WTC11 (cell line): Measurements from ENCODE around the gene PTPRT. TPM values are rescaled to one million over a fixed set of nuclear protein-coding genes. Genes with fewer than 3 reads are reported as not detected.

Source experiments
- ATAC-seq: fragments of 200-7000 bp; cut with Tn5 transposase; 2 replicates; pipeline ENCODE4 v1.10.0; 2021; ENCODE audit warnings: mild to moderate bottlenecking, moderate library complexity
- CTCF ChIA-PET: fragments of 300-600 bp; sonication (Branson Sonifier 250); formaldehyde crosslinking; loops from one replicate; lab custom pipeline; 2021; ENCODE audit warnings: antibody characterized with exemption; lab: Charles Lee
- POLR2A ChIA-PET: fragments of 350-600 bp; sonication (Branson Sonifier 250); formaldehyde crosslinking; loops from one replicate; lab custom pipeline; 2021; ENCODE audit warnings: antibody characterized with exemption; lab: Charles Lee
- DNase-seq: peaks from one replicate; pipeline ENCODE4 v3.0.0; 2021; ENCODE audit warnings: low spot score
- H3K27ac Mint-ChIP-seq: 2 replicates; pipeline ENCODE4 v1.8.0; 2021; ENCODE audit warnings: mixed read lengths
- H3K27me3 Mint-ChIP-seq: 2 replicates; pipeline ENCODE4 v1.8.0; 2021; ENCODE audit warnings: low read depth, mild to moderate bottlenecking, moderate library complexity, mixed read lengths
- H3K36me3 Mint-ChIP-seq: 2 replicates; pipeline ENCODE4 v1.8.0; 2021; ENCODE audit warnings: mixed read lengths
- H3K4me1 Mint-ChIP-seq: 2 replicates; pipeline ENCODE4 v1.8.0; 2022; ENCODE audit warnings: mixed read lengths
- H3K4me3 Mint-ChIP-seq: 2 replicates; pipeline ENCODE4 v1.8.0; 2021; ENCODE audit warnings: mild to moderate bottlenecking, moderate library complexity, mixed read lengths
- H3K9me3 Mint-ChIP-seq: 2 replicates; pipeline ENCODE4 v1.8.0; 2021; ENCODE audit warnings: mixed read lengths
- CBFB ChIP-seq: sonication (generic); formaldehyde crosslinking; IDR thresholded peaks from 2 replicates; pipeline ENCODE4 v1.8.1; 2022; ENCODE audit warnings: mild to moderate bottlenecking, low read depth, missing genetic modification reagents
- CREB1 ChIP-seq: sonication (generic); formaldehyde crosslinking; IDR thresholded peaks from 2 replicates; pipeline ENCODE4 v1.8.0; 2023; ENCODE audit warnings: mild to moderate bottlenecking, missing genetic modification reagents
- CREM ChIP-seq: sonication (generic); formaldehyde crosslinking; IDR thresholded peaks from 2 replicates; pipeline ENCODE4 v1.8.1; 2022; ENCODE audit warnings: mild to moderate bottlenecking, missing genetic modification reagents, moderate library complexity
- CTCF ChIP-seq: fragments of 200-600 bp; IDR thresholded peaks from 2 replicates; pipeline ENCODE4 v1.8.0; 2022; ENCODE audit warnings: antibody characterized with exemption
- EMX1 ChIP-seq: fragments of 250-450 bp; sonication (Bioruptor Pico); IDR thresholded peaks from 2 replicates; pipeline ENCODE4 v1.8.0; 2021; ENCODE audit warnings: mild to moderate bottlenecking
- FOXJ3 ChIP-seq: sonication (generic); formaldehyde crosslinking; IDR thresholded peaks from 2 replicates; pipeline ENCODE4 v1.9.0; 2021; ENCODE audit warnings: missing genetic modification reagents, mild to moderate bottlenecking, borderline replicate concordance
- HMGXB4 ChIP-seq: sonication (generic); formaldehyde crosslinking; IDR thresholded peaks from 2 replicates; pipeline ENCODE4 v1.8.1; 2023; ENCODE audit warnings: mild to moderate bottlenecking, moderate library complexity, missing genetic modification reagents
- MAX ChIP-seq: sonication (generic); formaldehyde crosslinking; IDR thresholded peaks from 2 replicates; pipeline ENCODE4 v1.8.0; 2022; ENCODE audit warnings: mild to moderate bottlenecking, missing genetic modification reagents
- MLX ChIP-seq: sonication (generic); formaldehyde crosslinking; IDR thresholded peaks from 2 replicates; pipeline ENCODE4 v1.8.1; 2023; ENCODE audit warnings: mild to moderate bottlenecking, missing genetic modification reagents, moderate library complexity
- MXD4 ChIP-seq: fragments of 250-450 bp; sonication (Bioruptor Pico); IDR thresholded peaks from 2 replicates; pipeline ENCODE4 v1.8.0; 2021; ENCODE audit warnings: mild to moderate bottlenecking, moderate library complexity, borderline replicate concordance
- PREB ChIP-seq: sonication (generic); formaldehyde crosslinking; IDR thresholded peaks from 2 replicates; pipeline ENCODE4 v1.8.1; 2022; ENCODE audit warnings: mild to moderate bottlenecking, missing genetic modification reagents, moderate library complexity, borderline replicate concordance
- RORB ChIP-seq: fragments of 250-450 bp; sonication (Bioruptor Pico); IDR thresholded peaks from 2 replicates; pipeline ENCODE4 v1.9.0; 2021; ENCODE audit warnings: mild to moderate bottlenecking
- TP53 ChIP-seq: sonication (generic); formaldehyde crosslinking; IDR thresholded peaks from 2 replicates; pipeline ENCODE4 v1.8.1; 2023; ENCODE audit warnings: mild to moderate bottlenecking, missing genetic modification reagents
- total RNA-seq: library from RNA; stranded (reverse); gene quantifications from 3 replicates; pipeline ENCODE4 v1.2.3, GENCODE V29; 2021
- TF ChIP-seq, protein P1 (sequence below): fragments of 250-450 bp; sonication (Bioruptor Pico); conservative IDR thresholded peaks from 2 replicates; pipeline ENCODE4 v1.9.0; 2021; ENCODE audit warnings: mild to moderate bottlenecking
- TF ChIP-seq, protein P2 (sequence below): sonication (generic); formaldehyde crosslinking; IDR thresholded peaks from 2 replicates; pipeline ENCODE4 v1.8.1; 2023; ENCODE audit warnings: mild to moderate bottlenecking, missing genetic modification reagents, borderline replicate concordance
- TF ChIP-seq, protein P3 (sequence below): sonication (generic); formaldehyde crosslinking; IDR thresholded peaks from 2 replicates; pipeline ENCODE4 v1.8.1; 2023; ENCODE audit warnings: mild to moderate bottlenecking, missing genetic modification reagents

The PTPRT gene
- total RNA-seq, 1 experiment from 2014 or later: 1.1 TPM

DNA sequence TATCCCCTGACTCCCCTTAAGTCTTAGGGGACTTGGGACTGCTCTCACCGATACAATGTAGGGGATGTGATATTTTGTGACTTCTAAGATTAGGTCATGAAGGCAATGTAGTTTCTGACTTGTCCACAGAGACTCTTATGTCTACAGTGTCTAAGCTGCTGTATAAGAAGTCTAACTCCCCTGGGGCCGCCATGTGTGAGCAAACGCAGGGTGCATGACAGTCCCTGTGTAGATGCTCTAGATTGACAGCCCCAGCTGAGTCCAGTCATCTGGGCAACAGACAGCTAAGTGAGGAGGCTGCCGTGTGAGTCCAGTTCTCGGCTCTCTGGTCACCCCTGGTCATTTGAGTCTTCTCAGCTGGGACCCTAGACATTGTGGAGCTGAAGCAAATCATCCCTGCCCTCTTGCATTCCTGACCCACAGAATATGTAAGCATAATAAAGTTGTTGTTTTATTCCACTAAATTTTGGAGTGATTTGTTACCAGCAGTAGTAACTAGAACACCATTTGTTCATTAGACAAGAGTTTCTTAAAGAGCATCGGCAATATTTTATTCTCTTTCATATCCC, 828.2 kb downstream of the PTPRT start:
- no peak overlapping the region for H3K4me3 Mint-ChIP-seq
- ATAC-seq: no peak
- CTCF ChIA-PET: no interaction called here

More for the DNA sequence above, 828.2 kb downstream of the PTPRT start:
- 0 out of 2 replicates have a peak, but pooled peaks cover 8% of the 10 kb centered on the region for H3K4me1 Mint-ChIP-seq
- H3K36me3 Mint-ChIP-seq: no peaks in the 10 kb centered on the region
- H3K27ac Mint-ChIP-seq: no peak overlapping the region
- POLR2A ChIA-PET: no interaction called here
- no peak for DNase-seq
- TF ChIP-seq, protein P1, sequence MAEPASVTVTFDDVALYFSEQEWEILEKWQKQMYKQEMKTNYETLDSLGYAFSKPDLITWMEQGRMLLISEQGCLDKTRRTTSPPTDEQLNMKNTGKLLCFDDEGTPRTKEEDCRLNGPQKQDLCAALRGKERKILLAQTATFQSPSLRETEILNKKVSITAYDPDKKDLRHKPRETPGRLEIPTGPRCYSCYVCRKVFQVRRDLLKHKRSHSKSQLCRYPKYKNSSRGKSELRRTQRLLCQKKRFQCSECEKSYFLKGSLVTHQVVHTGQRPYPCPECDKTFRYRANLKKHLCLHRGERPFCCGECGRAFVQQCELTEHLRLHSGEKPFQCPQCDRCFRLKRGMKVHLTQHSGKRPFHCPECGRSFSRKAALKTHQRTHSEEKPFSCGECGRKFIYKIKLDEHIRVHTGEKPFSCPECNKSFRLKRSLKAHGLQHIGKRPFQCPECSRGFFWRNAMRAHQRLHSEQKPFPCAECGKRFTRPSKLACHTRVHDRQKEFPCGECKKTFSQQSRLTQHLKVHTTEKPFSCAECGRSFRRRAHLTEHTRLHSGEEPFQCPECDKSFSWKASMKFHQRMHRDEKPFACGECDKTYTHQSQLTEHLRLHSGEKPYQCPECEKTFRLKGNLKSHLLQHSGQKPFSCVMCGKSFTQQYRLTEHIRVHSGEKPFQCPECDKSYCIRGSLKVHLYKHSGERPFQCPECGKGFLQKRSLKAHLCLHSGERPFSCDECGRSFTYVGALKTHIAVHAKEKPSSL (CRISPR knock-in tag): no peak
- TF ChIP-seq MAX (CRISPR knock-in tag) (no peak), CREM (CRISPR knock-in tag) (no peak), FOXJ3 (no peak), RORB (no peak), EMX1 (CRISPR knock-in tag) (no peak), TP53 (CRISPR knock-in tag) (no peak), MXD4 (no peak), HMGXB4 (CRISPR knock-in tag) (no peak), MLX (no peak), CTCF (no peak), CBFB (no peak), PREB (CRISPR knock-in tag) (no peak), CREB1 (CRISPR knock-in tag) (no peak)
- TF ChIP-seq, protein P2, sequence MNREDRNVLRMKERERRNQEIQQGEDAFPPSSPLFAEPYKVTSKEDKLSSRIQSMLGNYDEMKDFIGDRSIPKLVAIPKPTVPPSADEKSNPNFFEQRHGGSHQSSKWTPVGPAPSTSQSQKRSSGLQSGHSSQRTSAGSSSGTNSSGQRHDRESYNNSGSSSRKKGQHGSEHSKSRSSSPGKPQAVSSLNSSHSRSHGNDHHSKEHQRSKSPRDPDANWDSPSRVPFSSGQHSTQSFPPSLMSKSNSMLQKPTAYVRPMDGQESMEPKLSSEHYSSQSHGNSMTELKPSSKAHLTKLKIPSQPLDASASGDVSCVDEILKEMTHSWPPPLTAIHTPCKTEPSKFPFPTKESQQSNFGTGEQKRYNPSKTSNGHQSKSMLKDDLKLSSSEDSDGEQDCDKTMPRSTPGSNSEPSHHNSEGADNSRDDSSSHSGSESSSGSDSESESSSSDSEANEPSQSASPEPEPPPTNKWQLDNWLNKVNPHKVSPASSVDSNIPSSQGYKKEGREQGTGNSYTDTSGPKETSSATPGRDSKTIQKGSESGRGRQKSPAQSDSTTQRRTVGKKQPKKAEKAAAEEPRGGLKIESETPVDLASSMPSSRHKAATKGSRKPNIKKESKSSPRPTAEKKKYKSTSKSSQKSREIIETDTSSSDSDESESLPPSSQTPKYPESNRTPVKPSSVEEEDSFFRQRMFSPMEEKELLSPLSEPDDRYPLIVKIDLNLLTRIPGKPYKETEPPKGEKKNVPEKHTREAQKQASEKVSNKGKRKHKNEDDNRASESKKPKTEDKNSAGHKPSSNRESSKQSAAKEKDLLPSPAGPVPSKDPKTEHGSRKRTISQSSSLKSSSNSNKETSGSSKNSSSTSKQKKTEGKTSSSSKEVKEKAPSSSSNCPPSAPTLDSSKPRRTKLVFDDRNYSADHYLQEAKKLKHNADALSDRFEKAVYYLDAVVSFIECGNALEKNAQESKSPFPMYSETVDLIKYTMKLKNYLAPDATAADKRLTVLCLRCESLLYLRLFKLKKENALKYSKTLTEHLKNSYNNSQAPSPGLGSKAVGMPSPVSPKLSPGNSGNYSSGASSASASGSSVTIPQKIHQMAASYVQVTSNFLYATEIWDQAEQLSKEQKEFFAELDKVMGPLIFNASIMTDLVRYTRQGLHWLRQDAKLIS (CRISPR knock-in tag): no peak
- TF ChIP-seq, protein P3, sequence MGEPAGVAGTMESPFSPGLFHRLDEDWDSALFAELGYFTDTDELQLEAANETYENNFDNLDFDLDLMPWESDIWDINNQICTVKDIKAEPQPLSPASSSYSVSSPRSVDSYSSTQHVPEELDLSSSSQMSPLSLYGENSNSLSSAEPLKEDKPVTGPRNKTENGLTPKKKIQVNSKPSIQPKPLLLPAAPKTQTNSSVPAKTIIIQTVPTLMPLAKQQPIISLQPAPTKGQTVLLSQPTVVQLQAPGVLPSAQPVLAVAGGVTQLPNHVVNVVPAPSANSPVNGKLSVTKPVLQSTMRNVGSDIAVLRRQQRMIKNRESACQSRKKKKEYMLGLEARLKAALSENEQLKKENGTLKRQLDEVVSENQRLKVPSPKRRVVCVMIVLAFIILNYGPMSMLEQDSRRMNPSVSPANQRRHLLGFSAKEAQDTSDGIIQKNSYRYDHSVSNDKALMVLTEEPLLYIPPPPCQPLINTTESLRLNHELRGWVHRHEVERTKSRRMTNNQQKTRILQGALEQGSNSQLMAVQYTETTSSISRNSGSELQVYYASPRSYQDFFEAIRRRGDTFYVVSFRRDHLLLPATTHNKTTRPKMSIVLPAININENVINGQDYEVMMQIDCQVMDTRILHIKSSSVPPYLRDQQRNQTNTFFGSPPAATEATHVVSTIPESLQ (CRISPR knock-in tag): no peak
- TF ChIP-seq, all 79 proteins: peak for 0
- no peaks in the 10 kb centered on the region for H3K9me3 Mint-ChIP-seq
- peaks cover 5% of the 10 kb centered on the region; the same call in 1 of the 2 replicates for H3K27me3 Mint-ChIP-seq
